ENCODE data around the gene CIB1. TPM values are rescaled to one million over a fixed set of nuclear protein-coding genes. Genes with fewer than 3 reads are reported as not detected.

Gene CIB1
- total RNA-seq, 1 experiment from 2014 or later = 23.0 TPM

DNA sequence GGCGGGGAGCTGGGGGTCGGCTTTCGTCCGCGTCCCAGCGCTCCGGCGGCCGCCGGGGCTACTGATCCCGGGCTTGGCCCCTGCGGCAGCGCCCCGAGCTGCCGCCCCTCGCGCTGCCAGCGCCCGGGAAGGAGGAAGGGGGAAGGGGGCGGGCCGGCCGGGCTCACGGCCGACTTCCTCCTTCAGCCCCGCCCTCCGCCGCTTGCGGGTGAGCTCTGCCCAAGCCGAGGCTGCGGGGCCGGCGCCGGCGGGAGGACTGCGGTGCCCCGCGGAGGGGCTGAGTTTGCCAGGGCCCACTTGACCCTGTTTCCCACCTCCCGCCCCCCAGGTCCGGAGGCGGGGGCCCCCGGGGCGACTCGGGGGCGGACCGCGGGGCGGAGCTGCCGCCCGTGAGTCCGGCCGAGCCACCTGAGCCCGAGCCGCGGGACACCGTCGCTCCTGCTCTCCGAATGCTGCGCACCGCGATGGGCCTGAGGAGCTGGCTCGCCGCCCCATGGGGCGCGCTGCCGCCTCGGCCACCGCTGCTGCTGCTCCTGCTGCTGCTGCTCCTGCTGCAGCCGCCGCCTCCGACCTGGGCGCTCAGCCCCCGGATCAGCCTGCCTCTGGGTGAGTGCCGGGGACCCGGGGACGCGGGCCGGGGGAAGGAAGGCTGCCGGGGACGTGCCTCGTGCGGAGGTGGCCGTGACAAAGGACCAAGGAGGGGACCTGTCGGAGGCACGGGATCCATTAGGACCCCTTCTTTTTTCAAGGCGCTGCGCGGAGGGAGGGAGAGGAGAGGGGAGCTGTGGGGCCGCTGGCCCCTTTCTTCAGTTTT lies 32.4 kb downstream of the CIB1 start, which contains the start of gene SEMA4B:
Gene SEMA4B, plus strand, starts transcription at position 201 of the 814 bp plus-strand sequence. Its CDS starts 249 bp downstream, at position 450.
- H2BK5ac ChIP-seq (ENCODE audit: insufficient read length, low read length) = no peak within 1 kb of the TSS
- peaks cover 13% of the 10 kb centered on the region for H3K79me1 ChIP-seq (ENCODE audit: insufficient read depth, low read depth, low read length, poor library complexity, severe bottlenecking)
- no peak within 1 kb of the TSS for H3K27ac ChIP-seq (ENCODE audit: insufficient read length, low read depth, low read length)
- H3K56ac ChIP-seq (ENCODE audit: insufficient read length, low read depth, low read length) = no peak within 1 kb of the TSS
- Mint-ChIP-seq H3K36me3 (ENCODE audit: insufficient read depth in 1 of 3, low read depth in 3 of 3) (peaks cover 0 to 6% (median 1%) of the 10 kb centered on the region in 3 experiments; a peak in 3 of 7 replicates), H3K27ac (peak within 1 kb of the TSS; percentile 19 to 94 (median 45); a peak in 4 of 7 replicates), H3K9me3 (no peaks in the 10 kb centered on the region), H3K4me1 (peaks cover 22 to 23% of the 10 kb centered on the region in 2 experiments), H3K4me3 (peak within 1 kb of the TSS; percentile 79 to 90), H3K27me3 (ENCODE audit: low read depth) (peaks cover 4% of the 10 kb centered on the region)
- no CpG with 5 or more reads among the region's 88 CpGs for WGBS (ENCODE audit: extremely low coverage, insufficient read length, low lambda C conversion rate)
- H4K91ac ChIP-seq (ENCODE audit: insufficient read length, low read depth, low read length) = no peak within 1 kb of the TSS
- no peak within 1 kb of the TSS for H3K23ac ChIP-seq (ENCODE audit: insufficient read length, low read depth, low read length)
- H3K4ac ChIP-seq (ENCODE audit: low read depth, low read length) = no peak within 1 kb of the TSS
- no peak within 1 kb of the TSS for H2BK12ac ChIP-seq (ENCODE audit: insufficient read length, low read depth, low read length)
- peaks cover 6% of the 10 kb centered on the region; the same call in 1 of the 2 replicates for H3K4me1 ChIP-seq (ENCODE audit: insufficient read depth, low read length)
- H4K5ac ChIP-seq (ENCODE audit: insufficient read length, low read depth, low read length) = no peak within 1 kb of the TSS
- H4K8ac ChIP-seq (replicated peaks; ENCODE audit: insufficient read length, low read depth, low read length) = no peak within 1 kb of the TSS
- H3K18ac ChIP-seq (ENCODE audit: insufficient read length, low read depth, low read length) = peak within 1 kb of the TSS; percentile 46
- H3K27me3 ChIP-seq (ENCODE audit: insufficient read depth, low read length) = no peaks in the 10 kb centered on the region; the same call in 1 of the 2 replicates
- TF ChIP-seq, protein P1, sequence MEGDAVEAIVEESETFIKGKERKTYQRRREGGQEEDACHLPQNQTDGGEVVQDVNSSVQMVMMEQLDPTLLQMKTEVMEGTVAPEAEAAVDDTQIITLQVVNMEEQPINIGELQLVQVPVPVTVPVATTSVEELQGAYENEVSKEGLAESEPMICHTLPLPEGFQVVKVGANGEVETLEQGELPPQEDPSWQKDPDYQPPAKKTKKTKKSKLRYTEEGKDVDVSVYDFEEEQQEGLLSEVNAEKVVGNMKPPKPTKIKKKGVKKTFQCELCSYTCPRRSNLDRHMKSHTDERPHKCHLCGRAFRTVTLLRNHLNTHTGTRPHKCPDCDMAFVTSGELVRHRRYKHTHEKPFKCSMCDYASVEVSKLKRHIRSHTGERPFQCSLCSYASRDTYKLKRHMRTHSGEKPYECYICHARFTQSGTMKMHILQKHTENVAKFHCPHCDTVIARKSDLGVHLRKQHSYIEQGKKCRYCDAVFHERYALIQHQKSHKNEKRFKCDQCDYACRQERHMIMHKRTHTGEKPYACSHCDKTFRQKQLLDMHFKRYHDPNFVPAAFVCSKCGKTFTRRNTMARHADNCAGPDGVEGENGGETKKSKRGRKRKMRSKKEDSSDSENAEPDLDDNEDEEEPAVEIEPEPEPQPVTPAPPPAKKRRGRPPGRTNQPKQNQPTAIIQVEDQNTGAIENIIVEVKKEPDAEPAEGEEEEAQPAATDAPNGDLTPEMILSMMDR (conservative IDR thresholded peaks at IDR 0.05) = no peak
- H3K4me2 ChIP-seq (ENCODE audit: insufficient read depth, insufficient read length, low read length) = peak within 1 kb of the TSS; percentile 45
- no peak within 1 kb of the TSS for H2AK5ac ChIP-seq (ENCODE audit: insufficient read length, low read length)
- no peaks in the 10 kb centered on the region; the same call in 1 of the 2 replicates for H3K79me2 ChIP-seq (ENCODE audit: insufficient read depth, low read length)
- peak; percentile 85 for DNase-seq
- H3K9ac ChIP-seq (ENCODE audit: extremely low read depth, insufficient read length, low read length) = peak within 1 kb of the TSS; percentile 74
- H2BK120ac ChIP-seq (ENCODE audit: low read depth, low read length, poor library complexity, severe bottlenecking) = no peak within 1 kb of the TSS
- H2BK15ac ChIP-seq (ENCODE audit: low read depth, low read length) = no peak within 1 kb of the TSS
- H2AFZ ChIP-seq (ENCODE audit: low read length) = no peak within 1 kb of the TSS
- no peaks in the 10 kb centered on the region for H3K9me3 ChIP-seq (ENCODE audit: control insufficient read depth, low read depth, low read length)
- no peak within 1 kb of the TSS for H3T11ph ChIP-seq (ENCODE audit: low read length)
- H4K20me1 ChIP-seq (ENCODE audit: control insufficient read depth, insufficient read depth, insufficient read length) = no peaks in the 10 kb centered on the region
- H3K23me2 ChIP-seq (ENCODE audit: insufficient read length, low read depth, low read length, poor library complexity, severe bottlenecking) = peaks cover 13% of the 10 kb centered on the region
- H3K14ac ChIP-seq (ENCODE audit: insufficient read depth, low read length) = peak within 1 kb of the TSS; percentile 70
- H2BK20ac ChIP-seq (ENCODE audit: low read depth, low read length, poor library complexity, severe bottlenecking) = no peak within 1 kb of the TSS

Measured in H9 (cell line).